Panc1 (cell line): ENCODE results near the gene STARD5. TPM values are rescaled to one million over a fixed set of nuclear protein-coding genes. Genes with fewer than 3 reads are reported as not detected.

Source experiments
- ATAC-seq: fragments of 200-7000 bp; cut with Tn5 transposase; 2 replicates; pipeline ENCODE4 v1.9.1; 2020; ENCODE audit warnings: mild to moderate bottlenecking, moderate library complexity
- BruUV-seq: library from RNA; stranded (reverse); fragments of 400-500 nt; replicated peaks from 2 replicates; lab custom pipeline; 2021; lab: Mats Ljungman, UMichigan
- CTCF ChIA-PET: fragments of 300-600 bp; sonication (Branson Sonifier 250); formaldehyde crosslinking; loops from one replicate; lab custom pipeline; 2022; ENCODE audit warnings: antibody characterized with exemption; lab: Charles Lee
- POLR2A ChIA-PET: fragments of 300-600 bp; sonication (Branson Sonifier 250); formaldehyde crosslinking; loops from one replicate; lab custom pipeline; 2022; ENCODE audit warnings: antibody characterized with exemption; lab: Charles Lee
- DNase-seq: peaks from one replicate; pipeline ENCODE4 v3.0.0-alpha.2; 2010; ENCODE audit warnings: low read depth, low spot score
- H3K27ac ChIP-seq: 2 replicates; pipeline ENCODE4 v1.5.1; 2011; ENCODE audit warnings: mild to moderate bottlenecking, low read length, inconsistent platforms
- H3K27me3 ChIP-seq: fragments of 200-500 bp; sonication (Bioruptor generic); 2 replicates; pipeline ENCODE4 v1.6.0; 2014; ENCODE audit warnings: low read length, inconsistent platforms; ENCODE audit not compliant: control insufficient read depth, insufficient read depth
- H3K36me3 ChIP-seq: fragments of 200-500 bp; sonication (Bioruptor generic); 2 replicates; pipeline ENCODE4 v1.5.1; 2014; ENCODE audit warnings: inconsistent platforms, mild to moderate bottlenecking, low read length, moderate library complexity; ENCODE audit not compliant: control insufficient read depth, insufficient read depth
- H3K4me1 ChIP-seq: 2 replicates; pipeline ENCODE4 v1.5.1; 2011; ENCODE audit warnings: inconsistent platforms, mild to moderate bottlenecking, low read length, moderate library complexity; ENCODE audit not compliant: control insufficient read depth, insufficient read depth
- H3K4me3 ChIP-seq, 2 experiments: 2 replicates each; pipeline ENCODE4 v1.5.1; 2011 to 2012; ENCODE audit warnings: low read depth in 2 of 2, low read length in 2 of 2, mild to moderate bottlenecking in 2 of 2, inconsistent platforms in 1 of 2, moderate library complexity in 1 of 2
- H3K9me3 ChIP-seq: fragments of 200-500 bp; sonication (Bioruptor generic); 2 replicates; pipeline ENCODE4 v1.5.1; 2014; ENCODE audit warnings: low read depth, mild to moderate bottlenecking, inconsistent platforms, low read length, moderate library complexity; ENCODE audit not compliant: control insufficient read depth, insufficient read depth
- POLR2AphosphoS5 ChIP-seq: IDR thresholded peaks from 2 replicates; pipeline ENCODE4 v1.6.1; 2012; ENCODE audit warnings: mild to moderate bottlenecking, low read depth, low read length, moderate library complexity
- SIN3A ChIP-seq: IDR thresholded peaks from 2 replicates; pipeline ENCODE4 v1.6.1; 2012; ENCODE audit warnings: low read depth, mild to moderate bottlenecking, low read length, moderate library complexity, borderline replicate concordance; ENCODE audit not compliant: insufficient read depth
- TCF7L2 ChIP-seq: IDR thresholded peaks from 2 replicates; pipeline ENCODE4 v1.6.1; 2011; ENCODE audit warnings: mild to moderate bottlenecking, low read depth, low read length, inconsistent platforms
- in situ Hi-C: cut with HindIII; loops from 2 replicates; pipeline ENCODE4 v1.10.0; 2016; ENCODE audit warnings: low sequenced_read_pairs, low pct_unique_long_range_greater_than_20kb
- intact Hi-C: fragments of 100-400 bp; cut with micrococcal nuclease; formaldehyde crosslinking; loops from one replicate; pipeline ENCODE4 v1.10.0; 2022; ENCODE audit not compliant: unreplicated experiment
- total RNA-seq: library from RNA; stranded (reverse); gene quantifications from one replicate; pipeline ENCODE4 v1.2.1, GENCODE V29; 2021; ENCODE audit not compliant: unreplicated experiment
- TF ChIP-seq, protein P1 (sequence below): fragments of 450-650 bp; IDR thresholded peaks from 2 replicates; pipeline ENCODE4 v1.5.1; 2017; ENCODE audit warnings: mild to moderate bottlenecking
- TF ChIP-seq, protein P2 (sequence below), 2 experiments: IDR thresholded peaks; 2 replicates each; pipeline ENCODE4 v1.6.1; 2011 to 2012; ENCODE audit warnings: low read depth in 2 of 2, control low read depth in 1 of 2, low read length in 1 of 2, mild to moderate bottlenecking in 1 of 2, moderate library complexity in 1 of 2; ENCODE audit not compliant: insufficient read depth in 1 of 2

Gene STARD5
- total RNA-seq, 1 experiment from 2014 or later = 2.9 TPM

DNA sequence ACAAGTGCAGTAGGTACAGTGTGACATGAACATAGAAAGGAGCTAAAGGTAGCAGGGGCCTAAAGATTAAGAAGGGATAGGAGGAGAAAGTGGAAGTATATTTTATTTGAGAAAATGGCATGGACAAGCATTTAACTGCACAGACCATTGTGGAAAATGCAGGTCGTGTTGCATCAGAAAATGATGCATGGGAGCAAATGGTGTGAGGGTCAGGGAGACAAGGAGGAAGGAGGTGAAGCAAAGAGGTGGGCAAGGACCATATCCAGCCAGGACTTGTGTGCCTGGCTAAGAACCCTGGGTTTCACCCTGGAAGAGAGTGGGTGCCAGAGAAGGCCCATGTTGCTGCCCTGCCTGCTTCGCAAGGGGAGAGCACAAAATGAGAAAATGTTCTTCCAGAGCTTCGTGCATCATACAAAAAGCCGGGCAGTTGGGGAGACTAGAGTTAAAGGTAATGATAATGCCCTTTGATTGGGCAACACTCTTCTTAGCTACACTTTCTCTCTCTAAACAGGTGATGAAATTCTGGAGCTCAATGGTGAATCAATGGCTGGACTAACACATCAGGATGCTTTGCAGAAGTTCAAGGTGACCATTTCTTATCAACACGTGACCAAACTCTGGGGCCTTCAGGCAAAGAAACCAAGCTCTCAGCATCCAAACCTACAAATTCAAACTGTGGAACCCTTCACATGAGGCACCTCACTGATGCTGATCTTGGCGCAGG lies 45.5 kb downstream of the STARD5 start:
- ChIA-PET POLR2A (no interaction called here), CTCF (no interaction called here)
- no peak for TF ChIP-seq SIN3A
- TF ChIP-seq, protein P1, sequence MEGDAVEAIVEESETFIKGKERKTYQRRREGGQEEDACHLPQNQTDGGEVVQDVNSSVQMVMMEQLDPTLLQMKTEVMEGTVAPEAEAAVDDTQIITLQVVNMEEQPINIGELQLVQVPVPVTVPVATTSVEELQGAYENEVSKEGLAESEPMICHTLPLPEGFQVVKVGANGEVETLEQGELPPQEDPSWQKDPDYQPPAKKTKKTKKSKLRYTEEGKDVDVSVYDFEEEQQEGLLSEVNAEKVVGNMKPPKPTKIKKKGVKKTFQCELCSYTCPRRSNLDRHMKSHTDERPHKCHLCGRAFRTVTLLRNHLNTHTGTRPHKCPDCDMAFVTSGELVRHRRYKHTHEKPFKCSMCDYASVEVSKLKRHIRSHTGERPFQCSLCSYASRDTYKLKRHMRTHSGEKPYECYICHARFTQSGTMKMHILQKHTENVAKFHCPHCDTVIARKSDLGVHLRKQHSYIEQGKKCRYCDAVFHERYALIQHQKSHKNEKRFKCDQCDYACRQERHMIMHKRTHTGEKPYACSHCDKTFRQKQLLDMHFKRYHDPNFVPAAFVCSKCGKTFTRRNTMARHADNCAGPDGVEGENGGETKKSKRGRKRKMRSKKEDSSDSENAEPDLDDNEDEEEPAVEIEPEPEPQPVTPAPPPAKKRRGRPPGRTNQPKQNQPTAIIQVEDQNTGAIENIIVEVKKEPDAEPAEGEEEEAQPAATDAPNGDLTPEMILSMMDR = no peak
- TF ChIP-seq TCF7L2 = no peak
- TF ChIP-seq, protein P2, sequence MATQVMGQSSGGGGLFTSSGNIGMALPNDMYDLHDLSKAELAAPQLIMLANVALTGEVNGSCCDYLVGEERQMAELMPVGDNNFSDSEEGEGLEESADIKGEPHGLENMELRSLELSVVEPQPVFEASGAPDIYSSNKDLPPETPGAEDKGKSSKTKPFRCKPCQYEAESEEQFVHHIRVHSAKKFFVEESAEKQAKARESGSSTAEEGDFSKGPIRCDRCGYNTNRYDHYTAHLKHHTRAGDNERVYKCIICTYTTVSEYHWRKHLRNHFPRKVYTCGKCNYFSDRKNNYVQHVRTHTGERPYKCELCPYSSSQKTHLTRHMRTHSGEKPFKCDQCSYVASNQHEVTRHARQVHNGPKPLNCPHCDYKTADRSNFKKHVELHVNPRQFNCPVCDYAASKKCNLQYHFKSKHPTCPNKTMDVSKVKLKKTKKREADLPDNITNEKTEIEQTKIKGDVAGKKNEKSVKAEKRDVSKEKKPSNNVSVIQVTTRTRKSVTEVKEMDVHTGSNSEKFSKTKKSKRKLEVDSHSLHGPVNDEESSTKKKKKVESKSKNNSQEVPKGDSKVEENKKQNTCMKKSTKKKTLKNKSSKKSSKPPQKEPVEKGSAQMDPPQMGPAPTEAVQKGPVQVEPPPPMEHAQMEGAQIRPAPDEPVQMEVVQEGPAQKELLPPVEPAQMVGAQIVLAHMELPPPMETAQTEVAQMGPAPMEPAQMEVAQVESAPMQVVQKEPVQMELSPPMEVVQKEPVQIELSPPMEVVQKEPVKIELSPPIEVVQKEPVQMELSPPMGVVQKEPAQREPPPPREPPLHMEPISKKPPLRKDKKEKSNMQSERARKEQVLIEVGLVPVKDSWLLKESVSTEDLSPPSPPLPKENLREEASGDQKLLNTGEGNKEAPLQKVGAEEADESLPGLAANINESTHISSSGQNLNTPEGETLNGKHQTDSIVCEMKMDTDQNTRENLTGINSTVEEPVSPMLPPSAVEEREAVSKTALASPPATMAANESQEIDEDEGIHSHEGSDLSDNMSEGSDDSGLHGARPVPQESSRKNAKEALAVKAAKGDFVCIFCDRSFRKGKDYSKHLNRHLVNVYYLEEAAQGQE (IDR thresholded peaks at IDR 0.05; ENCODE audit: insufficient read depth in 1 of 2, low read depth in 2 of 2, low read length in 1 of 2) = no peak
- no peak for TF ChIP-seq POLR2AphosphoS5
- Histone ChIP-seq H3K9me3 (no peaks in the 10 kb centered on the region), H3K36me3 (no peaks in the 10 kb centered on the region), H3K27ac (no peak overlapping the region), H3K27me3 (no peaks in the 10 kb centered on the region), H3K4me3 (no peak overlapping the region), H3K4me1 (no peaks in the 10 kb centered on the region)
- DNase-seq = no peak
- no TSS peak for BruUV-seq
- intact Hi-C loops (no loop called here), in situ Hi-C loops (no loop called here)
- no peak for ATAC-seq

DNA sequence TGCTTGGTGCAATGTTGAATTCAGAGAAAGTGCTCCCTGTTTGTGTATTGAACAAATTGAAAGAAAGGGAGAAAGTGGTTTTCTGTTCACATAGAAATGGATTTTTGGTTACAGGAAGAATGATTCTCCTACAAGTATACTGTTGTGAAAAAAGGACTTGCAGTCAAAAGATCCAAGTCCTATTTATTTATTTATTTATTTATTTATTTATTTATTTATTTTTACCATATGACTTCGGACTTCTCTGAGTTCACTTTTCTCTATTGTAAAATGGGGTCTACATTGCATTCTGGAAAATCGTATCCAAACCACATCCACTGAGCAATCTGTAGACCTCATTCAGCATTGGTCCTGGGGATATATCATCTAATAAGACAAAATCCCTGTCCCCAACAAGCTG lies 46.1 kb downstream of the STARD5 start:
- no peaks in the 10 kb centered on the region for H3K36me3 ChIP-seq
- ATAC-seq (no peak), DNase-seq (no peak)
- in situ Hi-C loops = no loop called here
- H3K27me3 ChIP-seq = no peaks in the 10 kb centered on the region
- POLR2A ChIA-PET = no interaction called here
- no TSS peak for BruUV-seq
- H3K9me3 ChIP-seq = no peaks in the 10 kb centered on the region
- no peaks in the 10 kb centered on the region for H3K4me1 ChIP-seq
- TF ChIP-seq TCF7L2 = no peak
- TF ChIP-seq, protein P2 (IDR thresholded peaks at IDR 0.05; ENCODE audit: insufficient read depth in 1 of 2, low read depth in 2 of 2, low read length in 1 of 2) = no peak
- no peak for TF ChIP-seq POLR2AphosphoS5
- no peak for TF ChIP-seq SIN3A
- TF ChIP-seq, protein P1 = no peak
- no peak overlapping the region for H3K27ac ChIP-seq
- no peak overlapping the region for H3K4me3 ChIP-seq
- CTCF ChIA-PET = no interaction called here
- intact Hi-C loops = no loop called here
